Neural crest cell (in vitro differentiated cells): ENCODE measurements around the gene E4F1. TPM values are rescaled to one million over a fixed set of nuclear protein-coding genes. Genes with fewer than 3 reads are reported as not detected.

ENCODE experiments used
- DNase-seq: peaks from one replicate; pipeline ENCODE4 v3.0.0; 2021; ENCODE audit warnings: low read depth, mixed read lengths, low spot score
- H3K27ac Mint-ChIP-seq: one replicate; pipeline ENCODE4 v1.8.0; 2021; ENCODE audit warnings: mild to moderate bottlenecking, mixed read lengths; ENCODE audit not compliant: unreplicated experiment
- H3K27me3 Mint-ChIP-seq: 2 replicates; pipeline ENCODE4 v1.8.0; 2021; ENCODE audit warnings: low read depth, mild to moderate bottlenecking, mixed read lengths
- H3K36me3 Mint-ChIP-seq: 2 replicates; pipeline ENCODE4 v1.8.0; 2021; ENCODE audit warnings: low read depth, mild to moderate bottlenecking, mixed read lengths
- H3K4me1 Mint-ChIP-seq: 2 replicates; pipeline ENCODE4 v1.8.0; 2021; ENCODE audit warnings: mixed read lengths
- H3K4me3 Mint-ChIP-seq: one replicate; pipeline ENCODE4 v1.8.0; 2021; ENCODE audit warnings: mild to moderate bottlenecking, mixed read lengths
- H3K9me3 Mint-ChIP-seq: 2 replicates; pipeline ENCODE4 v1.8.0; 2021; ENCODE audit warnings: mixed read lengths
- CTCF ChIP-seq: fragments of 200-600 bp; sonication (generic); conservative IDR thresholded peaks from 2 replicates; pipeline ENCODE4 v1.5.0; 2021; ENCODE audit warnings: antibody characterized with exemption, mild to moderate bottlenecking
- total RNA-seq: library from RNA; stranded (reverse); gene quantifications from 2 replicates; pipeline ENCODE4 v1.2.1, GENCODE V29; 2021

Gene E4F1
- total RNA-seq, 1 donor from 2014 or later = 38.9 TPM

GRCh38 chr16:2189252-2189893 is 34.0 kb upstream of the E4F1 start:
- no peaks in the 10 kb centered on the region for H3K27me3 Mint-ChIP-seq
- no peak overlapping the region for H3K27ac Mint-ChIP-seq
- no peak for DNase-seq
- no peaks in the 10 kb centered on the region for H3K36me3 Mint-ChIP-seq
- H3K9me3 Mint-ChIP-seq = no peaks in the 10 kb centered on the region
- peaks cover 8% of the 10 kb centered on the region for H3K4me1 Mint-ChIP-seq
- no peak for TF ChIP-seq CTCF
- H3K4me3 Mint-ChIP-seq = no peak overlapping the region

- no peak for DNase-seq
- Mint-ChIP-seq H3K27ac (no peak overlapping the region), H3K27me3 (peaks cover 4% of the 10 kb centered on the region), H3K4me3 (peak overlapping the region; percentile 15), H3K4me1 (peaks cover 14% of the 10 kb centered on the region), H3K36me3 (no peaks in the 10 kb centered on the region), H3K9me3 (no peaks in the 10 kb centered on the region)
- no peak for TF ChIP-seq CTCF
Observed at GRCh38 chr16:2190002-2190658, 33.3 kb upstream of the E4F1 start.

GRCh38 chr16:2190659-2191445 is 32.5 kb upstream of the E4F1 start:
- no peaks in the 10 kb centered on the region for H3K36me3 Mint-ChIP-seq
- no peak overlapping the region for H3K27ac Mint-ChIP-seq

DNA sequence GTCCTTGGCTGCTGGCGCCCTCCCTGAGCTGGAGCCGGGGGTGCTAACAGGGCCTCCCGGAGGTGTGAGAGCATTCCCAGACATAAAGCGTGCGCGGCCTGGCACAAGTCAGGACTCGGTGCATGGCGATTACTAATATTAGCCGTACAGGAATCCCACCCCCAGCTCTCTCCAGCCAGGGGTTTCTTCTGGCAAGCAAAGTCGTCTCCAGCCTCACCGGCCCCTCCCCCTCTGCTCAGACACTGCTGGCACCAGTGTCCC is 32.0 kb upstream of the E4F1 start:
- no peak overlapping the region for H3K27ac Mint-ChIP-seq
- no peaks in the 10 kb centered on the region for H3K36me3 Mint-ChIP-seq
- peaks cover 14% of the 10 kb centered on the region for H3K4me1 Mint-ChIP-seq
- DNase-seq = no peak
- peaks cover 4% of the 10 kb centered on the region for H3K27me3 Mint-ChIP-seq
- peak overlapping the region; percentile 65 for H3K4me3 Mint-ChIP-seq
- TF ChIP-seq CTCF = no peak
- H3K9me3 Mint-ChIP-seq = no peaks in the 10 kb centered on the region

More at GRCh38 chr16:2190659-2191445, 32.5 kb upstream of the E4F1 start:
- Mint-ChIP-seq H3K4me1 (peaks cover 14% of the 10 kb centered on the region), H3K9me3 (no peaks in the 10 kb centered on the region), H3K4me3 (peak overlapping the region; percentile 15), H3K27me3 (peaks cover 4% of the 10 kb centered on the region)
- TF ChIP-seq CTCF = no peak
- DNase-seq = no peak

- Mint-ChIP-seq H3K27me3 (peaks cover 19% of the 10 kb centered on the region), H3K9me3 (no peaks in the 10 kb centered on the region), H3K27ac (no peak overlapping the region), H3K4me1 (peaks cover 14% of the 10 kb centered on the region), H3K4me3 (peak overlapping the region; percentile 73), H3K36me3 (no peaks in the 10 kb centered on the region)
- no peak for TF ChIP-seq CTCF
- DNase-seq = no peak
Observed at GRCh38 chr16:2194166-2194834, 29.1 kb upstream of the E4F1 start.
